IMR-90 (cell line): ENCODE results near the gene STX11. TPM values are rescaled to one million over a fixed set of nuclear protein-coding genes. Genes with fewer than 3 reads are reported as not detected.

Source experiments
- ATAC-seq: fragments of 200-7000 bp; cut with Tn5 transposase; 2 replicates; pipeline ENCODE4 v1.9.1; 2020; ENCODE audit warnings: low read depth, mild to moderate bottlenecking, moderate library complexity
- BruUV-seq: library from RNA; stranded (reverse); fragments of 400-500 nt; replicated peaks from 2 replicates; lab custom pipeline; 2021; lab: Mats Ljungman, UMichigan
- CTCF ChIA-PET: fragments of 300-600 bp; formaldehyde crosslinking; extraction: SDS; loops from one replicate; lab custom pipeline; 2021; ENCODE audit warnings: antibody characterized with exemption; lab: Yijun Ruan, JAX
- POLR2A ChIA-PET: fragments of 300-600 bp; sonication (Branson Sonifier 250); formaldehyde crosslinking; loops from one replicate; lab custom pipeline; 2022; ENCODE audit warnings: antibody characterized with exemption; ENCODE audit not compliant: unreplicated experiment; lab: Charles Lee
- DNase-seq: peaks from one replicate; pipeline ENCODE4 v3.0.0; 2013
- H2AFZ ChIP-seq: replicated peaks from 2 replicates; pipeline ENCODE3; 2013; ENCODE audit warnings: low read length, mild to moderate bottlenecking; ENCODE audit not compliant: poor library complexity
- H2AK5ac ChIP-seq: 2 replicates; pipeline ENCODE4 v1.6.1; 2013; ENCODE audit warnings: low read depth, low read length, inconsistent platforms
- H2AK9ac ChIP-seq: replicated peaks from 2 replicates; pipeline ENCODE3; 2013; ENCODE audit warnings: mild to moderate bottlenecking, low read depth, low read length, moderate library complexity; ENCODE audit not compliant: poor library complexity
- H2BK120ac ChIP-seq: 2 replicates; pipeline ENCODE4 v1.6.1; 2013; ENCODE audit warnings: low read depth, low read length, inconsistent platforms
- H2BK15ac ChIP-seq: 3 replicates; pipeline ENCODE4 v1.6.1; 2013; ENCODE audit warnings: low read depth, low read length, inconsistent platforms
- H2BK20ac ChIP-seq: 2 replicates; pipeline ENCODE4 v1.6.1; 2013; ENCODE audit warnings: low read depth, mild to moderate bottlenecking, inconsistent platforms, low read length, moderate library complexity
- H2BK5ac ChIP-seq: 2 replicates; pipeline ENCODE4 v1.6.1; 2013; ENCODE audit warnings: mild to moderate bottlenecking, low read depth, low read length, inconsistent platforms; ENCODE audit not compliant: poor library complexity, severe bottlenecking
- H3K14ac ChIP-seq: replicated peaks from 2 replicates; pipeline ENCODE4 v1.6.1; 2013; ENCODE audit warnings: low read depth, low read length, inconsistent platforms
- H3K18ac ChIP-seq: 2 replicates; pipeline ENCODE4 v1.6.1; 2013; ENCODE audit warnings: low read depth, low read length, control low read depth
- H3K23ac ChIP-seq: 2 replicates; pipeline ENCODE4 v1.6.1; 2013; ENCODE audit warnings: low read depth, low read length, inconsistent platforms
- H3K27ac ChIP-seq: 2 replicates; pipeline ENCODE4 v1.5.1; 2013; ENCODE audit warnings: mild to moderate bottlenecking, control low read depth, low read length; ENCODE audit not compliant: insufficient read depth
- H3K27me3 ChIP-seq: 2 replicates; pipeline ENCODE4 v1.6.1; 2013; ENCODE audit warnings: low read length; ENCODE audit not compliant: control insufficient read depth, insufficient read depth
- H3K36me3 ChIP-seq: 2 replicates; pipeline ENCODE4 v1.6.1; 2013; ENCODE audit warnings: low read length, mixed read lengths; ENCODE audit not compliant: control insufficient read depth, insufficient read depth
- H3K4ac ChIP-seq: 2 replicates; pipeline ENCODE4 v1.6.1; 2013; ENCODE audit warnings: low read depth, low read length, inconsistent platforms
- H3K4me1 ChIP-seq: 2 replicates; pipeline ENCODE4 v1.6.1; 2013; ENCODE audit warnings: low read length, mixed read lengths; ENCODE audit not compliant: control insufficient read depth, insufficient read depth
- H3K4me2 ChIP-seq: 2 replicates; pipeline ENCODE4 v1.6.1; 2013; ENCODE audit warnings: low read depth, mild to moderate bottlenecking, control low read depth, low read length, moderate library complexity
- H3K4me3 ChIP-seq: 2 replicates; pipeline ENCODE4 v1.5.1; 2013; ENCODE audit warnings: low read depth, mild to moderate bottlenecking, control low read depth, low read length, moderate library complexity; ENCODE audit not compliant: insufficient read depth
- H3K56ac ChIP-seq: 2 replicates; pipeline ENCODE4 v1.6.1; 2013; ENCODE audit warnings: low read length, inconsistent platforms; ENCODE audit not compliant: insufficient read depth; ENCODE audit errors: extremely low read depth
- H3K79me1 ChIP-seq, 2 experiments: 2 replicates each; pipeline ENCODE4 v1.6.1; 2013; ENCODE audit warnings: low read length in 2 of 2, inconsistent platforms in 1 of 2, low read depth in 1 of 2
- H3K9ac ChIP-seq: 2 replicates; pipeline ENCODE4 v1.6.1; 2013; ENCODE audit warnings: low read depth, low read length, control low read depth
- H3K9me1 ChIP-seq: 2 replicates; pipeline ENCODE4 v1.6.1; 2013; ENCODE audit warnings: low read length, inconsistent platforms; ENCODE audit not compliant: insufficient read depth
- H3K9me3 ChIP-seq: 2 replicates; pipeline ENCODE4 v1.6.1; 2013; ENCODE audit warnings: low read length; ENCODE audit not compliant: control insufficient read depth, insufficient read depth
- H4K20me1 ChIP-seq: 2 replicates; pipeline ENCODE4 v1.6.1; 2013; ENCODE audit warnings: low read length, inconsistent platforms; ENCODE audit not compliant: insufficient read depth
- H4K5ac ChIP-seq: 2 replicates; pipeline ENCODE4 v1.6.1; 2013; ENCODE audit warnings: mild to moderate bottlenecking, low read depth, low read length, control low read depth
- H4K8ac ChIP-seq, 2 experiments: 2 replicates each; pipeline ENCODE4 v1.6.1; 2013; ENCODE audit warnings: low read depth in 2 of 2, low read length in 2 of 2, control low read depth in 1 of 2, inconsistent platforms in 1 of 2
- H4K91ac ChIP-seq: 2 replicates; pipeline ENCODE4 v1.6.1; 2013; ENCODE audit warnings: low read depth, low read length, inconsistent platforms; ENCODE audit not compliant: insufficient read depth
- BHLHE40 ChIP-seq: fragments of 150-350 bp; IDR thresholded peaks from 2 replicates; pipeline ENCODE4 v1.6.1; 2016; ENCODE audit warnings: mild to moderate bottlenecking, low read depth, low read length
- CHD1 ChIP-seq: IDR thresholded peaks from 2 replicates; pipeline ENCODE4 v1.6.1; 2012; ENCODE audit warnings: low read depth, low read length, improper control_type of control experiment
- CTCF ChIP-seq: conservative IDR thresholded peaks from 2 replicates; pipeline ENCODE4 v1.5.1; 2012; ENCODE audit warnings: mild to moderate bottlenecking, low read depth, low read length, improper control_type of control experiment
- ELK1 ChIP-seq: fragments of 150-350 bp; IDR thresholded peaks from 2 replicates; pipeline ENCODE4 v1.6.1; 2016; ENCODE audit warnings: low read depth, mild to moderate bottlenecking, low read length, moderate library complexity, borderline replicate concordance
- FOS ChIP-seq: fragments of 150-350 bp; IDR thresholded peaks from 2 replicates; pipeline ENCODE4 v1.6.1; 2016; ENCODE audit warnings: low read depth, low read length
- MAFK ChIP-seq: IDR thresholded peaks from 2 replicates; pipeline ENCODE4 v1.6.1; 2012; ENCODE audit warnings: low read depth, low read length, improper control_type of control experiment
- MXI1 ChIP-seq: IDR thresholded peaks from 2 replicates; pipeline ENCODE4 v1.6.1; 2012; ENCODE audit warnings: low read depth, mild to moderate bottlenecking, low read length, moderate library complexity, borderline replicate concordance
- POLR2A ChIP-seq: IDR thresholded peaks from 2 replicates; pipeline ENCODE4 v1.6.1; 2012; ENCODE audit warnings: mild to moderate bottlenecking, low read depth, low read length
- RAD21 ChIP-seq: IDR thresholded peaks from 2 replicates; pipeline ENCODE4 v1.6.1; 2012; ENCODE audit warnings: low read length, improper control_type of control experiment
- RFX5 ChIP-seq: IDR thresholded peaks from 2 replicates; pipeline ENCODE4 v1.8.0; 2012; ENCODE audit warnings: low read depth, mild to moderate bottlenecking, low read length, moderate library complexity
- SMC3 ChIP-seq: fragments of 150-350 bp; IDR thresholded peaks from 2 replicates; pipeline ENCODE4 v1.6.1; 2016; ENCODE audit warnings: low read depth, mild to moderate bottlenecking, antibody characterized with exemption, low read length, moderate library complexity
- USF2 ChIP-seq: fragments of 150-350 bp; IDR thresholded peaks from 2 replicates; pipeline ENCODE4 v1.6.1; 2017; ENCODE audit warnings: mild to moderate bottlenecking, antibody characterized with exemption, low read length, low read depth
- WGBS, 2 experiments: methylation state at CpG; one replicate each; pipeline versions ENCODE4 v1.1.5 to v1.1.7; 2013; ENCODE audit warnings: missing lambda C conversion rate in 2 of 2; ENCODE audit not compliant: insufficient read length in 1 of 2; ENCODE audit errors: extremely low coverage in 2 of 2; 5-methylcytosine and 5-hydroxymethylcytosine counted together
- dilution Hi-C: fragments of 300-500 bp; cut with HindIII; formaldehyde crosslinking; loops from one replicate; pipeline ENCODE4 v1.14.3; 2018; ENCODE audit warnings: low sequenced_read_pairs; ENCODE audit not compliant: unreplicated experiment
- in situ Hi-C: fragments of 300-500 bp; cut with MboI; formaldehyde crosslinking; loops from 3 replicates; pipeline ENCODE4 v1.14.3; 2019; ENCODE audit warnings: low sequenced_read_pairs, inconsistent platforms, mixed read lengths
- intact Hi-C: fragments of 100-400 bp; cut with micrococcal nuclease; formaldehyde crosslinking; loops from 2 replicates; pipeline ENCODE4 v1.10.0; 2022
- polyA plus RNA-seq, 3 experiments: library from polyadenylated mRNA; depleted of rRNA; stranded (reverse); fragments of >200 nt; gene quantifications; 2 replicates each; pipeline ENCODE4 v1.2.3, GENCODE V29; 2012; ENCODE audit warnings: low replicate concordance in 1 of 3
- total RNA-seq: library from RNA; depleted of rRNA; stranded (reverse); fragments of >200 nt; gene quantifications from 2 replicates; pipeline ENCODE4 v1.2.3, GENCODE V29; 2012

The STX11 gene
- total and polyA plus RNA-seq, 2 of the 4 experiments (the other 2 are of a cell fraction), result 0.54 to 0.68 TPM

GRCh38 chr6:144176043-144176442 lies 25.7 kb downstream of the STX11 start:
- no peak overlapping the region for H4K5ac ChIP-seq
- no peak overlapping the region for H3K9ac ChIP-seq
- H3K18ac ChIP-seq, result no peak overlapping the region
- H3K27ac ChIP-seq, result no peak overlapping the region
- H3K14ac ChIP-seq, result no peak overlapping the region
- no peak overlapping the region for H2BK15ac ChIP-seq
- no peaks in the 10 kb centered on the region for H3K4me1 ChIP-seq
- no peak overlapping the region for H2BK120ac ChIP-seq
- H3K4ac ChIP-seq, result no peak overlapping the region
- H3K36me3 ChIP-seq, result no peaks in the 10 kb centered on the region
- H4K20me1 ChIP-seq, result no peaks in the 10 kb centered on the region
- dilution Hi-C loops, result no loop called here
- no peaks in the 10 kb centered on the region for H3K79me1 ChIP-seq
- H3K4me2 ChIP-seq, result no peak overlapping the region
- no peak overlapping the region for H3K56ac ChIP-seq
- no peak overlapping the region for H2BK20ac ChIP-seq
- H3K9me1 ChIP-seq, result no peaks in the 10 kb centered on the region; the same call in 1 of the 2 replicates
- ATAC-seq, result no peak
- no peak overlapping the region for H2BK5ac ChIP-seq
- in situ Hi-C loops, result no loop called here
- no peak for TF ChIP-seq RFX5
- no peak for TF ChIP-seq RAD21
- TF ChIP-seq ELK1, result no peak
- no peak for TF ChIP-seq MAFK
- no peak for TF ChIP-seq MXI1
- TF ChIP-seq BHLHE40, result no peak
- TF ChIP-seq CHD1, result no peak
- no peak for TF ChIP-seq FOS
- TF ChIP-seq POLR2A, result no peak
- TF ChIP-seq USF2, result no peak
- no peak for TF ChIP-seq CTCF
- no peak for TF ChIP-seq SMC3
- H2AK9ac ChIP-seq, result no peak overlapping the region
- intact Hi-C loops, result no loop called here
- no peak overlapping the region; the same call in 1 of the 2 replicates for H3K23ac ChIP-seq
- H3K9me3 ChIP-seq, result peaks cover 4% of the 10 kb centered on the region; the same call in 1 of the 2 replicates
- no peak overlapping the region for H4K8ac ChIP-seq
- no CpG with 5 or more reads among the region's 5 CpGs for WGBS, 2 experiments
- no peak overlapping the region for H4K91ac ChIP-seq
- BruUV-seq, result no TSS peak
- ChIA-PET CTCF (interaction anchor here (0.6 kb wide), 1 partner anchor 27 kb away, joined by 3 read pairs; no protein-coding TSS in a partner anchor), POLR2A (no interaction called here)
- DNase-seq, result no peak
- no peak overlapping the region for H2AFZ ChIP-seq
- H3K27me3 ChIP-seq, result peaks cover 9% of the 10 kb centered on the region
- H2AK5ac ChIP-seq, result no peak overlapping the region
- no peak overlapping the region for H3K4me3 ChIP-seq
